ENCODE results near the gene ZC3HAV1.

ZC3HAV1 gene

DNA sequence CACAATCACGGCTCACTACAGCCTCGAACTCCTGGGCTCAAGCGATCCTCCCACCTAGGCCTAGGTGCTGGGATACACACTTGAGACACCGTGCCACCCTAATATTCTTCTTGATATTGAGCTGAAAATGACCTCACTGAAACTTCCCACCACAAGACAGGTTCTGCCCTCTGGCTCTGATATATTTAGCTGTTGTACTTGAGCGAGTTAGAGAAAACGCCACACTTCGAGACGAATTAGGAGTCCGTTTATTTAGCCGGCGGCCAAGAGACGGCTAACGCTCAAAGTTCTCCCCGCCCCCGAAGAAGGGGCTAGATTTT lies 17.9 kb downstream of the ZC3HAV1 start:
- peaks cover 16 to 19% of the 10 kb centered on the region in 2 experiments for H3K4me1 ChIP-seq (ENCODE audit: control insufficient read depth in 1 of 2, insufficient read depth in 1 of 2, low read depth in 1 of 2, low read length in 1 of 2)
- H3K9me3 ChIP-seq, result no peaks in the 10 kb centered on the region
- peaks cover 34% of the 10 kb centered on the region for H3K36me3 ChIP-seq
- no peaks in the 10 kb centered on the region for H3K27me3 ChIP-seq
- peak overlapping the region; percentile 27 for H3K27ac ChIP-seq
- H3K4me3 ChIP-seq (ENCODE audit: low read depth in 1 of 2, low read length in 1 of 2), result no peak overlapping the region
- TF ChIP-seq CTCF (IDR thresholded peaks at IDR 0.05), result no peak

GRCh38 chr7:139089118-139089517 lies 20.4 kb downstream of the ZC3HAV1 start:
- Histone ChIP-seq H3K27me3 (no peaks in the 10 kb centered on the region), H3K9me3 (no peaks in the 10 kb centered on the region), H3K27ac (no peak overlapping the region), H3K4me1 (ENCODE audit: control insufficient read depth in 1 of 2, insufficient read depth in 1 of 2, low read depth in 1 of 2, low read length in 1 of 2) (peaks cover 0 to under 1% of the 10 kb centered on the region in 2 experiments), H3K4me3 (ENCODE audit: low read depth in 1 of 2, low read length in 1 of 2) (no peak overlapping the region), H3K36me3 (peaks cover 59% of the 10 kb centered on the region)
- no peak for TF ChIP-seq CTCF (IDR thresholded peaks at IDR 0.05)

GRCh38 chr7:139088268-139088667 lies 21.3 kb downstream of the ZC3HAV1 start:
- TF ChIP-seq CTCF (IDR thresholded peaks at IDR 0.05), result no peak

DNA sequence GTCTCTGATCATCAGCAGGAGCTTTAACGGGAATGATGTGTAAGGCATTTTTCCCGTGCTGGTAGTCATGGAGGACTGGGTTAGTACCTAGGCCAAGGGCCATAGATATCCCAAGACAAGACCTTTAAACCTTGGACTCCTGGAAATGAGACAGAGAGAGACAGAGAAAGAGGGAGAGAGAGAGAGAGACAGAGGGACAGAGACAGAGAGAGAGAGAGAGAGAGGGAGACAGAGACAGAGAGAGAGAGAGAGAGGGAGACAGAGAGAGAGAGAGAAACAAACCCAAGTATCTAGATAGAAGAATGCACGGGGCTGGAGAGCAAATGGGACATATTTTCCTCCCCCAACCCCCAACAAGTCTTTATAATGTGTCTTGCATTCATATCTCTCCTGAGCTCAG lies 22.3 kb downstream of the ZC3HAV1 start:
- H3K36me3 ChIP-seq, result peaks cover 76% of the 10 kb centered on the region
- TF ChIP-seq CTCF (IDR thresholded peaks at IDR 0.05), result no peak
- H3K9me3 ChIP-seq, result no peaks in the 10 kb centered on the region
- H3K4me1 ChIP-seq (ENCODE audit: control insufficient read depth in 1 of 2, insufficient read depth in 1 of 2, low read depth in 1 of 2, low read length in 1 of 2), result no peaks in the 10 kb centered on the region
- H3K4me3 ChIP-seq (ENCODE audit: low read depth in 1 of 2, low read length in 1 of 2), result no peak overlapping the region
- no peak overlapping the region for H3K27ac ChIP-seq
- H3K27me3 ChIP-seq, result no peaks in the 10 kb centered on the region

More at GRCh38 chr7:139088268-139088667, 21.3 kb downstream of the ZC3HAV1 start:
- no peak overlapping the region for H3K27ac ChIP-seq
- peaks cover 65% of the 10 kb centered on the region for H3K36me3 ChIP-seq
- no peak overlapping the region for H3K4me3 ChIP-seq (ENCODE audit: low read depth in 1 of 2, low read length in 1 of 2)
- H3K9me3 ChIP-seq, result no peaks in the 10 kb centered on the region
- H3K4me1 ChIP-seq (ENCODE audit: control insufficient read depth in 1 of 2, insufficient read depth in 1 of 2, low read depth in 1 of 2, low read length in 1 of 2), result no peaks in the 10 kb centered on the region
- H3K27me3 ChIP-seq, result no peaks in the 10 kb centered on the region

DNA sequence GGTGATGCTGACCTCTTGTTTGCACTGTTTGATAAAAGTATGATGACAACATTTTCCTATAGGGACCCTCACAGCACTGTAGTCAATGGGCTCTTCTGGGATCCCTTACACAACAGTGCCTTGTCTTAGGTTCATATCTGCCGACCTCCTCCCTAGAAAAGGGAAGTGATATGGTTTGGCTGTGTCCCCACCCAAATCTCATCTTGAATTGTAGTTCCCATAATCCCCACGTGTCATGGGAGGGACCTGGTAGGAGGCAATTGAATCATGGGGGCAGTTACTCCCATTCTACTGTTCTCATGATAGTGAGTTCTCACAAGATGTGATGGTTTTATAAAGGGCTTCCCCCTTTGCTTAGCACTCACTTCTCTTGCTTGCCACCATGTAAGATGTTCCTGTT lies 23.1 kb downstream of the ZC3HAV1 start:
- H3K27ac ChIP-seq, result peak overlapping the region; percentile 27
- no peak overlapping the region for H3K4me3 ChIP-seq (ENCODE audit: low read depth in 1 of 2, low read length in 1 of 2)
- H3K27me3 ChIP-seq, result no peaks in the 10 kb centered on the region
- no peak for TF ChIP-seq CTCF (IDR thresholded peaks at IDR 0.05)
- H3K9me3 ChIP-seq, result no peaks in the 10 kb centered on the region
- H3K36me3 ChIP-seq, result peaks cover 80% of the 10 kb centered on the region
- H3K4me1 ChIP-seq (ENCODE audit: control insufficient read depth in 1 of 2, insufficient read depth in 1 of 2, low read depth in 1 of 2, low read length in 1 of 2), result no peaks in the 10 kb centered on the region

DNA sequence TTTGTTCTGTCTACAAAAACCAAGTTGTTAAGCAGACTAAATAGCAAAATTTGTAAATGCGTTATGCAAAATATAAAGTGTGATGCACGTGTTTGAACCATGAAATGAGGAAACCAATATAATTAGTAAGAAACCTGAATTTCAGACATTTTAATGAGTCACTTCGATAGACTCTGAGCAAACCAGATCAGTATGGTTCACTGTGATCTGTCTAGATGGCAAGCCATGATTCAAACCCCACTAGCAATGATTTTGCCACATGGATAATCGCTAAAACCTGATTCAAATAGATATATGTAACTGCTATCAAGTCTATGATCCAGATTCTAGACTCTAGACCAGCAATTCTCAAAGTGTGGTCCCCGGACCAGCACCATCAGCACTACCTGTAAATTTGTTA lies 24.8 kb downstream of the ZC3HAV1 start:
- Histone ChIP-seq H3K9me3 (no peaks in the 10 kb centered on the region), H3K27ac (peak overlapping the region; percentile 2), H3K4me3 (ENCODE audit: low read depth in 1 of 2, low read length in 1 of 2) (no peak overlapping the region), H3K4me1 (ENCODE audit: control insufficient read depth in 1 of 2, insufficient read depth in 1 of 2, low read depth in 1 of 2, low read length in 1 of 2) (no peaks in the 10 kb centered on the region), H3K27me3 (no peaks in the 10 kb centered on the region), H3K36me3 (peaks cover 97% of the 10 kb centered on the region)
- TF ChIP-seq CTCF (IDR thresholded peaks at IDR 0.05), result no peak
